GM21515 (cell line): ENCODE measurements around the gene RUNDC1.
"Not testable (repeated sequence)": the region's sequence is repeated elsewhere in the genome, so short reads cannot be mapped to it uniquely, and the experiment has no call there.

ENCODE experiments used
- ATAC-seq: cut with Tn5 transposase; IDR thresholded peaks from one replicate; pipeline ENCODE4 v1.9.1; 2021; ENCODE audit not compliant: unreplicated experiment

Gene RUNDC1

GRCh38 chr17:42989726-42990652 lies 9.6 kb downstream of the RUNDC1 start:
- ATAC-seq = no peak

- no peak for ATAC-seq
Observed at GRCh38 chr17:42991471-42991870, 11.1 kb downstream of the RUNDC1 start.

GRCh38 chr17:42992872-42993271 lies 12.5 kb downstream of the RUNDC1 start:
- ATAC-seq = no peak

GRCh38 chr17:42993913-42994312 lies 13.5 kb downstream of the RUNDC1 start:
- not testable (repeated sequence) for ATAC-seq

- no peak for ATAC-seq
Observed at GRCh38 chr17:42997390-42997983, 17.1 kb downstream of the RUNDC1 start.

- ATAC-seq = peak; percentile 82
Observed at GRCh38 chr17:42997984-42998938, 17.9 kb downstream of the RUNDC1 start, which contains the start of gene RPL27. RPL27 (plus strand) TSS chr17:42998419; CDS start chr17:42998751, 332 bp downstream.

- no peak for ATAC-seq
Observed at GRCh38 chr17:42999003-42999525, 18.7 kb downstream of the RUNDC1 start.

GRCh38 chr17:43000894-43001293 lies 20.5 kb downstream of the RUNDC1 start:
- not testable (repeated sequence) for ATAC-seq

- ATAC-seq = no peak
Observed at GRCh38 chr17:43003542-43004172, 23.3 kb downstream of the RUNDC1 start.

GRCh38 chr17:43006639-43007551 lies 26.5 kb downstream of the RUNDC1 start, which contains the start of gene IFI35:
IFI35 (plus strand) TSS chr17:43006784; CDS start chr17:43006948, 164 bp downstream.
- ATAC-seq = peak; percentile 70

- ATAC-seq = no peak
Observed at GRCh38 chr17:43010667-43011308, 30.4 kb downstream of the RUNDC1 start.

GRCh38 chr17:43011728-43012472 lies 31.5 kb downstream of the RUNDC1 start:
- no peak for ATAC-seq

- ATAC-seq = no peak
Observed at GRCh38 chr17:43013296-43013695, 32.9 kb downstream of the RUNDC1 start.

GRCh38 chr17:43014020-43014648 lies 33.8 kb downstream of the RUNDC1 start:
- ATAC-seq = no peak

GRCh38 chr17:43014649-43015542 lies 34.5 kb downstream of the RUNDC1 start:
- ATAC-seq = no peak

- ATAC-seq = no peak
Observed at GRCh38 chr17:43015579-43015978, 35.2 kb downstream of the RUNDC1 start.
